Activated CD4-positive, alpha-beta T cell treated with anti-CD3 and anti-CD28 coated beads, Interleukin-2, amount 50 U/mL, for 24 hours (primary cell): ENCODE measurements around the gene RIMBP2.
A peak's percentile ranks its signal among the peaks of the same experiment; 100 is the strongest.
"Not testable (repeated sequence)": the region's sequence is repeated elsewhere in the genome, so short reads cannot be mapped to it uniquely, and the experiment has no call there.

Experiments
- DNase-seq, 2 donors: peaks; one replicate each; pipeline ENCODE4 v3.0.0-alpha.2; 2020; ENCODE audit warnings: low read depth in 1 of 2, low spot score in 1 of 2

Gene RIMBP2, protein sequence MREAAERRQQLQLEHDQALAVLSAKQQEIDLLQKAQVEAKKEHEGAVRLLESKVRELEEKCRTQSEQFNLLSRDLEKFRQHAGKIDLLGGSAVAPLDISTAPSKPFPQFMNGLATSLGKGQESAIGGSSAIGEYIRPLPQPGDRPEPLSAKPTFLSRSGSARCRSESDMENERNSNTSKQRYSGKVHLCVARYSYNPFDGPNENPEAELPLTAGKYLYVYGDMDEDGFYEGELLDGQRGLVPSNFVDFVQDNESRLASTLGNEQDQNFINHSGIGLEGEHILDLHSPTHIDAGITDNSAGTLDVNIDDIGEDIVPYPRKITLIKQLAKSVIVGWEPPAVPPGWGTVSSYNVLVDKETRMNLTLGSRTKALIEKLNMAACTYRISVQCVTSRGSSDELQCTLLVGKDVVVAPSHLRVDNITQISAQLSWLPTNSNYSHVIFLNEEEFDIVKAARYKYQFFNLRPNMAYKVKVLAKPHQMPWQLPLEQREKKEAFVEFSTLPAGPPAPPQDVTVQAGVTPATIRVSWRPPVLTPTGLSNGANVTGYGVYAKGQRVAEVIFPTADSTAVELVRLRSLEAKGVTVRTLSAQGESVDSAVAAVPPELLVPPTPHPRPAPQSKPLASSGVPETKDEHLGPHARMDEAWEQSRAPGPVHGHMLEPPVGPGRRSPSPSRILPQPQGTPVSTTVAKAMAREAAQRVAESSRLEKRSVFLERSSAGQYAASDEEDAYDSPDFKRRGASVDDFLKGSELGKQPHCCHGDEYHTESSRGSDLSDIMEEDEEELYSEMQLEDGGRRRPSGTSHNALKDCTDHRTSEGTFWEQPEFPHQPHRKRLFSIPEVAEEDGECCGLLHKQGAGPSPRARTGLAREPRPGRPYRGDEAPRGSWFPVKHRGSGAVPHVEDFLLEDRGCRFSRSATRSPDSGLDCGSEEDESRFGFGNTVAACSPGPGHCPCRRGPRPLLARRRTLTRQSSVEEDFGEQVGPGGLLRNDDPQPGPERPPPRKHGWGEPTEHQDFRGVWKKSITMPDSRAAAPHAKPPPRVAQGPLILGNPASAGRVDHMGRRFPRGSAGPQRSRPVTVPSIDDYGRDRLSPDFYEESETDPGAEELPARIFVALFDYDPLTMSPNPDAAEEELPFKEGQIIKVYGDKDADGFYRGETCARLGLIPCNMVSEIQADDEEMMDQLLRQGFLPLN (N-terminal part only)

DNA sequence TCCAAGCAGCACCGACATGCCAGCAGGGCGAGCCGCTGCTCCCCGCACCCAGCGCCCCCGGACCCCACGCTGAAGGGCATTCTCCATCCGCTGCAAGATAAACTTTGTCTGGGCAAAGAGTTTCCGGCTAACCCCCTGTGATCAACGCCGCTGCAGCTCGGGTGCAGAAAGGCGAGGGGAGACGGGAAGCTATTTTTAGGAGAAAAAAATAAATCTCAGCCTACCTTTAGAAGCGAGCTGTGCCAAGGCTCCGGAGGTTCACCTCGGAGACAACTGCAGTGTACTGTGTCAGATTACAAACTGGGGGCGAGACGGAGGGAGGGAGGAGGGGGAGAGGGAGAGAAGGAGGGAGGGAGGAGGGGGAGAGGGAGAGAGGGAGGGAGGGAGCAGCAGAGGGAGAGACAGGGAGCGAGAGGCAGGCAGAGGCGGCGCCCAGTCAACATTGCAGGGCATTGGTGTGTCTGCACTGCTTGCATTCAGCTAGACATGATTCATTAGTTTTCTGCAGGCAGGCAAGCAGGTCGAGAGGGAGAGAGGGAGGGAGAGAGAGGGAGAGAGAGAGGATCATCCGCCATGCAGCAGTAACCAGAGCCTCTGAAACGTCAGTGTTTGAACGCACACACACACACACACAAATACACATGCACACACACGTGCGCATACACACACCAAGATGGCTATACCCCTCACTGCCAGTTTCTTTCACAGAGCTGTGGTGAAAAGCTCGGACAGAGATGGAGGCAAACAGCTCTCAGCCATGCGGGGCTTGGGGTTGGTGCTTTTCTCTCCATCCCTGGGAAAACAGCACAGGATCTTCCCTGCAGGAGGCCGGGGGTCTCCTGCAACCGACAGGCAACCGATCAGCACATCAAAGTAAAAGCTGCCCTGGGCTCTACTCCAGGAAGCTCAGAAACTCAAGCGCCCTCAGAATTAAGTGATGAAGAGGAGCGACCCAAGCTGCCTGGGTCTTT is at the start of gene RIMBP2:
TSS of gene RIMBP2 (minus strand) at position 302 of the 971 bp plus-strand sequence. CDS start 237,286 bp downstream, outside the sequence.
- no peak for DNase-seq

DNA sequence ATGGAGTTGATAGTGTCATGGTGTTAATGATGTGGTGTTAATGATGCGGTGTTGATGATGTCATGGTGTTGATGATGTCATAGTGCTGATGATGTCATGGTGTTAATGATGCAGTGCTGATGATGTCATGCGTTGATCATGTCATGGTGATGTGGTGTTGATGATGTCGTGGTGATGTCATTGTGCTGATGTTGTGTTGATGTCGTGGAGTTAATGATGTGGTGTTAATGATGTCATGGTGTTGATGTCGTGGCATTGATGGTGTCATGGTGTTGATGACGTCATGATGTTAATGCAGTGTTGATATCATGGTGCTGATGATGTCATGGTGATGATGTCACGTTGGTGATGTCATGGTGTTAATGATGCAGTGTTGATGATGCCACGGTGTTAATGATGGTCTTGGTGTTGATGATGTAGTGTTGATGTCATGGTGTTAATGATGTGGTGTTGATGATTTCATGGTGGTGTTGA is 49.1 kb upstream of the RIMBP2 start:
- DNase-seq, result no peak

DNA sequence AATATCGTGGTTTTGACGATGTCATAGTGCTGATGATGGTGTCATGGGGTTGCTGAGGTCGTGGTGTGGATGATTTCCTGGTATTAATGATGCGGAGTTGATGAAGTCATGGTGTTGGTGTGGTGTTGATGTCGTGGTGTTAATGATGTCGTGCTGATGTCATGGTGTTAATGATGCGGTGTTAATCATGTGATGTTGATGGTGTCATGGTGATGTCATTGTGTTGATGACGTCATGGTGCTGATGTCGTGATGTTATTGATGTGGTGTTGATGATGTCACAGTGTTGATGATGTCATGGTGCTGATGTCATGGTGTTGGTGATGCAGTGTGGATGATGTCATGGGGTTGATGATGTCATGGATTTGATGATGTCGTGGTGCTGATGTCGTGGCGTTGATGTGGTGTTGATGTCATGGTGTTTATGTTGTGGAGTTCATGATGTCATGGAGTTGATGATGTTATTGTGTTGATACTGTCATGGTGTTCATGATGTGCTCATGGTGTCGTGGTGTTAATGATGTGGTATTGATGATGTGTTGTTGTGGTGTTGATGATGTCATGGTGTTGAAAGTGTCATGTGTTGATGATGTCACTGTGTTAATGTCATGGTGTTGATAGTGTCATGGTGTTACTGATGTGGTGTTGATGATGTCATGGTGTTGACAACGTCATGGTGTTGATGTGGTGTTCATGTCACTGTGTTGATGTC is 48.5 kb upstream of the RIMBP2 start:
- no peak for DNase-seq

DNA sequence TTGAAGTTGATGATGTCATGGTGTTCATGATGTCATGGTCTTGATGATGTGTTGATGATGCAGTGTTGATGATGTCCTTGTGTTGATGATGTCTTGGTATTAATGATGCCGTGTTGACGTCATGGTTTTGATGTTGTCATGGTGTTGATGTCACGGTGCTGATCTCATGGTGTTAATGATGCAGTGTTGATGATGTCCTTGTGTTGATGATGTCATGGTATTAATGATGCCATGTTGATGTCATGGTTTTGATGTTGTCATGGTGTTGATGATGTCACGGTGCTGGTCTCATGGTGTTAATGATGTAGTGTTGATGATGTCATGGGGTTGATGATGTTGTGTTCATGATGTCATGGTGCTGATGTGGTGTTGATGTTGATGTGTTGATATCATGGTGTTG is 48.0 kb upstream of the RIMBP2 start:
- DNase-seq, result no peak

DNA sequence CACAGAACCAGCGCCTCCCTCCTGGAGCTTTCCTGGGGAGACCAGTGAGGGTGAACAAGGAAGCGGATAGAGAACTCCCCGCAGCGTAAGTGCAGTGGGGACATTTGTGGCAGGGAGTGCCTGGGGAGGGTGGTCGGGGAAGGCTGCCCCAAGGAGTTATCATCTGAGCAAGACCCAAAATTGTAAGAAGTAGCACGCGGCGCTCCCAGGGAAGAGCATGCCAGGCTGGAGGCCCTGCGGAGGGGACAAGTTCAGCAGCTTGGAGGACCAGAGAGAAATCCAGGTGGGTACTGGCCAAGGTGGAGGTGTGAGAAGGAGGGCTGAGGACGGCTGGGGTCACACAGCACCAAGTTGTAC is 46.2 kb upstream of the RIMBP2 start:
- DNase-seq, result no peak

DNA sequence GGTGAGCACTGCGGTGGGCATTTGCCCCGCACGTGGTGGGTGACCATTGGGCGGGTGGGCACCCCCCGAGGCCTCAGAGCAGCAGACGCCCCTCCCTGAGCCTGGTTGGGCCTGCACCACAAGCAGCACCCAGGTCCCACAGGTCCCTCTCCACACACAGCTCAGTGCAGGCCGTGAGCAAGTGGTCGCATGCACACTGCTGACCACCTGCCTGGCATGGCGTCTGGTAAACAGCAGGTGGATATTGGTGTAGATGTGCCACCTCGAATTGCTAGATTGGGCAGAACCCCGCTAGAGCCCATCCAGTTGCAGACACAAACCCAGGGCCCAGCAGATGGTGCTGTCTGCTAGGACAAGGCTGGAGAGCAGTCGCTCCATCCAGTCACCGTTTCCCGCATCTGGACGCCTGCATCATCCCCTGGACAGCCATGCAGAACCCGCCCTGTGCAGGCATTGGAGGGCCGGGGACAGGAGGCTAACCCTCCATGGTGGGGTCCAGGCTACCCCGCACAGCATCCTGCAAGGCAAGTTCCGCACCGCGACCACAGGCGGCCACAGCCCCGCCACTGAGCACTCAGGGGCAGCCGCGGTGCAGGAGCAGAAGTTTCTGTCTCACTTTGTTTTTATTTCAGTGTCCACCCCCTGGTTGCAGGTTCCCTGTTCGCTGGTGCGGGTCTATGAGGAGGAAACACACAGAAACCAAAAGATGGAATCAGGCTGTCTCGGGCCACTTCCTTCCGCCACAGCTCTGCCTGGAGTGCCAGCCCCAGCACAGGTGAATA is 45.6 kb upstream of the RIMBP2 start:
- peak; percentile 38 to 47 for DNase-seq

DNA sequence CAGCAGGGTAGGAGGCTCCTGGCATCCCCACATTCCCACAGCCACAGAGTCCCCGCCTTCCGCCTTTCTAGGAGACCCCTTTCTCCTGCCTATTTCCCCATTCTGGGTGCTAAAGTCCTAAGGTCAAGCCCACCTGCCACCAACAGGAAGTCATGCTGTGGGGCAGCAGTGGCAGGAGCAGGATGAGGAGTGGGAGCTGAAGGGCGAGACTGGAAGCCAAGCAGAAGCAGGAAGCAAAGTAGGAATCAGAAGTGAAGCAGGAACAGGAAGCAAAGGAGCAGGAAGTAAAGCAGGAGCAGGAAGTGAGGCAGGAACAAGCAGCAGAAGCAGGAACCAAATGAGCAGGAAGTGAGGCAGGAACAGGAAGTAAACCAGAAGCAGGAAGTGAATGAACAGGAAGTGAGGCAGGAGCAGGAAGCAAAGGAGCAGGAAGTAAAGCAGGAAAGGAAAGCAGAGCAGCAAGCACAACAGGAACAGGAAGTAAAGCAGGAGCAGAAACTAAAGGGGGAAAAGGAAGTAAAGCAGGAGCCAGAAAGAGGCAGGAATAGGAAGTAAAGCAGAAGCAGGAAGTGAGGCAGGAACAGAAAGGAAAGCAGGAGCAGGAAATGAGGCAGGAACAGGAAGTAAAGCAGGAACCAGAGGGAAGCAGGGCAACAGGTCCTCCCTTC is 38.3 kb upstream of the RIMBP2 start:
- no peak for DNase-seq

DNA sequence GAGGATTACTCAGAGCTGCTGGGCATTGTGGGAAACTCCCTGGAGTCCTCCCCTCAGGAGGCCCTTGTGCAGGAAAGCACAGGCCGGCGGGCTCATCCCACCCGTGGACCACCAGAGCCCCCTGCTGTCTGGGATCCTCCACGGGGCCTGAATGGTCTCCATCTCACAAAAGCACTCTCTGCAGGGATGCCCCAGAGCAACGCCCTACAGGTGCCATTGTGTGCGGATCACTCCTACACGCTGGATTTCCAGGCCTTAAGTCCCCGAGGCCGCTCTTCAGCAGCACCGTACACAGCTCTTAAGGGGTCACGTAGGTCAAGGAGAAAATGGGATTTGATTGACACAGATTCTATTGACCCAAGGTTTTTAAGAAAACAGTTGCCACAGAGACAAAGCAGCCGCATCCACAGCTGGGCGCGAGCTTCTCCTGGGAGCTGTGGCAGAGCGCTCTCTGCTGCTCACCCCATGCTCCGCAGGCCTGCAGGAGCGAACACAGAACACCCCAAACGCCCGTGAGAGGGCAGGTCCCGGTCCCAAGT is 36.7 kb upstream of the RIMBP2 start:
- no peak for DNase-seq

DNA sequence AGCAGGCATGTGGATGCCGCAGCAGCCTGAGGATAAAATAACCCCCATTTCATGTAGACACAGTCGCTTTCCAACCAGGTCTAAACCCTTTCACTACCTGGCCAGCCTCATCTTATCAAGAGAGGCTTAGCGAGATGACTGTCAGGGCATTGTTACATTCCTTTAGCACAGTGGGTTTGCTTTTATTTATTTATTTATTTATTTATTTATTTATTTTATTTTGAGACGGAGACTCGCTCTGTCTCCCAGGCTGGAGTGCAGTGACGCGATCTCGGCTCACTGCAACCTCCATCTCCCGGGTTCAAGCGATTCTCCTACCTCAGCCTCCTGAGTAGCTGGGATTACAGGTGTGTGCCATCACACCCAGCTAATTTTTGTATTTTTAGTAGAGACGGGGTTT is 35.9 kb upstream of the RIMBP2 start:
- DNase-seq, result not testable (repeated sequence)

DNA sequence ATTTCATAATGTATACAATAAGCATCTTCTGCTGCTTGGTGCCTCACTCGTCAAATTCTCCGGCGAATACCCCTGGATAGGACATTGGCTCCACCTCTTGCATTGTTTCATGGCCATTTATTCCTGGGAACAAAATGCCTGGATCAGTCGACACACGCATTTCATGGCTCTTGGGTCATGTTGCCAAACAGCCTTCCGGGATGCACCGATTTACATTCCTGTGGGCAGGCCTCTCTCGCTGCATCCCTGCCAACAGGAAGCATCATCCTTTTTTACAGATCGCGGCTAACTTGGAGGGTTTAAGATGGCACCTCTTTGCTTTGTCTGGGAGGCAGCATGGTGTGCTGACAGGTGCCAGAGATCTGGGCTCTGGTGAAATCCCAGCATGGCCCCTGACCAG is 32.7 kb upstream of the RIMBP2 start:
- DNase-seq, result no peak

DNA sequence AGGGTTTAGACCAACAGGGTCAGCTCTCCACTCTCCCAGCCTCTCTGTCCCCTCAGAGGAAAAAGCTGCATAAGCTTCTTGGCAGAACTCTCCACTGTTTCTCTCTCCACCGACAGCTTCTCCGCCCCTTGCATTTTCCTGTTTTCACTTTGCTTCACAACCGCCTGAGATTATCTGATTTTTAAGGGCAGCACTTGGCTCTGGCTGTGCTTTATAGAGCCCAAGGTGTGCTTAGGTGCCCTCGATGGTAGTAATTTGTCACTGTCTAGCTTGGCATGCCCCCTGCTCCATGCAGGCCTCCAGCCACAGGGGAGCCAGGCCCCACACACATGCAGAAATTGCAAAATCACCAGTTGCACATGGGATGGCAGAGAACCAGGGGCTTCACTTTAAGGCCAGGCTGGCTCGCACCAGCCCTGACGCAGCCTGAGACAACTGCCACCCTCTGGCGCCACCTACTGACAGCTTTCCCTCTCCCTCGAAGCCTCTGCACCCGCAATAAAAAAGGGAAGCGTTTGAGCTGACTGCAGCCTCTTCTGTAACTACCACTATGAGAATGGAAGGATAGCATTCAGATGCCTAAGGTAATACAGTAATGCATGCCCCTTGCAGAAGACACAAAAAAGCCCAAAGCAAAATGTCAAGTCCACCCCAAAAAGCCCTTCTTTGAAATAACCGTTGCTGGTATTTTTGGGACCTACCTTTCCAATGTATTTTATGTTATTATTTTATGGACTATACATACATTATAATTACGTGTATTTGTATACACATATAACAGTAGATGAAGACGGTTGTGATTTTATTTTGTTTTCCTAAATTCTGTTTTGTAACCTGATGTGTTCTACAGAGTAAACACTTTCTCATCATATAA is 32.0 kb upstream of the RIMBP2 start:
- DNase-seq, result peak; percentile 50 to 56

DNA sequence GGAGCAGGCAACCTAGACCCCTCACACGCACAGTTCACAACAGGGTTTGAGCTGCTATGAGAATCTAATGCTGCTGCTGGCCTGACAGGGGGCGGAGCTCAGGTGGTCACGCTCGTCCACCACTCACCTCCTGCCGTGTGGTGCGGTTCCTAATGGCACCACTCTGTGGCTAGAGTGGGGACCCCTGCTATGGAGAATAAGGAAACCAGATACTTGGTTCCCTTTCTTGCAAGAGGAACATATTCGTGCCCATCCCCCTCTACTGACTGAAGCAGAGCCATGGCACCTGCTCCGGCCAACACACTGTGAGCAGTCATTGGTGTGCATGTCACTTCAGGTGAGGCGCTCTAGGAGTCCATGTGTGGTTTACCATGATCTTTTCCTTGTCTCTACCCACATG is 30.4 kb upstream of the RIMBP2 start:
- no peak for DNase-seq

DNA sequence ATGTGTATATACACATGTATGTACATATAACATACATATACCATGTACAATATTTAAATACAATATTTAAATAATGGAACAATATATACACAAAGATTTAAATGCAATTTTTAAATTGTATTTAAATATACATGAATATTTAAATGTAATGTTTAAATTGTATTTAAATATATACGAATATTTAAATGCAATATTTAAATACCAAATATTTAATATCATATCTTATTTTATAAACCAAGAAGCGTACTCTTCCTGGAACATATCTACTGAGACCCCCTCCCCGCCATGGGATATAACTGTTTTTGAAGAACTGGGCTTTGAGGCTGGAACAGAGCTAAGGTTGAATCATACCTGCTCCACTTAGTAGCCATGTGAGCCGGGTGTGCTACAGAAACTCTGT is 29.8 kb upstream of the RIMBP2 start:
- no peak for DNase-seq

DNA sequence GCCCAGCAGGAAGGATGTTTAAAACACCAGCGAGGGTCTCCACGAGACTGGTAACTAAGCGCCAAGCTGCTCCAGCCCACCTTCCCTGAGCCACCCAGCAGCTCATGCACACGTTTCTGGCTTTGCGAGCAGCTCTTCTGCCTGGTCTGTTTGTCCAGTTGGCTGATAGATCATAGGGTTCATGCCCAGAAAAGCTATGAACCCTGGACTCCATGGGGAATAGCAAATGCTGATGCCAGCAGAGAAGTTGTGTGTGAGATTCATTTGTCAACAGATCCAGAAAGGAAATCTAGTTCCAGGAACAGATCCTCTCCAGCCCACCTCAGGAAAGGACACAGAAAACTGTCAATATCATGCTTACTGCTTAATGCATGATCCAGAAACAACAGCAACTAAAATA is 28.2 kb upstream of the RIMBP2 start:
- DNase-seq, result no peak

DNA sequence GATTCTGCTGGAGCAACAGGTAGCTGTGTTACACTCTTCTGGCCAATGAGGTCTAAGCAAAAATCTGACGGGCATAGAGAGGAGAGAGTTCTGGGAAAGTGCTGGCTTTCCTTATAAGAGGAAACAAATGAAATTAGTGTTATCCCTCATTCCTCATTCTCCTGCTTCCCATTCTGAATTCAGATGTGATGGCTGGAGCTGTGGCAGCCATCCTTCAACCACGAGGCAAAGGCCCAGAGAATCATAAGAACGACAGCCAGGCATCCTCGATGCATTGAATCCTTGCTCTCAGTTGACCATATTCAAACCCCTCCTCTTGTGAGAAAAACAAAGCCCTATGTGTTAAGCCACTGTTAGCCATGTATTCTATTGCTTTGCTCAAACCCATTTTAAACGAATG is 27.5 kb upstream of the RIMBP2 start:
- no peak for DNase-seq

DNA sequence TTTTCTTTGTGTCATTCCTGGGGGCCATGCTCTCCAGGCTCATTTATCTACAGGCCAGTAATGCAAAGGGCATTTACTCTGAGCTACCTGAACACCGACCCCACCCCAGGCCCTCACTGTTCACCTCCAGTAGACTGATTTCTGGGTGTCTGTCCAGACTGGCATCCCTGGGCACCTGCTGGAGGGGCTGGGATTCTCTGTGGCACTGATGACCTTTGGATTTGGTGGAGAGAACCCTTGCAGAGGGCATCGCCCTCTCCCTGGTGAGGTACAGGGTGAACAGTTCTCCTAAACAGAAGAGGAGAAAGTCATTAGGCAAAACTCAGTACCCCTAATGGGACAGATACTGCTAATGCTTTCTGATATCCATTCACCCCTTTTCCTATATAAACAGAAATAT is 27.1 kb upstream of the RIMBP2 start:
- DNase-seq, result no peak

DNA sequence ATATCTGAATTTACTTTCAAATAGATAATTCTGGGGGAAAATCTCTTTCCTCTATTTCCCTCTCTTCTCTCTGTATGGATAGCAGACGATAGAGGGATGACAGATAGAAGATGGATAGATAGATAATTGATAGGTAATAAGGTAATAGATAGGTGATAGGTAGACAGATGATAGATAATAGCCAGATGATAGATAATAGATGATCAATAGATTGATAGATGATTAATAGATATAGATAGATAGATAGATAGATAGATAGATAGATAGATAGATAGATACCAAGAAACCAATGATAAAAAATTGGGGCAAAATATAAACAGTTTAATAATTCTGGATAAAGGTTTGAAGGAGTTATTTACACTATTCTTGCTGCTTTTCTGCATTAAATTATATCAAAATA is 26.6 kb upstream of the RIMBP2 start:
- DNase-seq, result no peak
